Activated naive CD4-positive, alpha-beta T cell treated with Interleukin-2 at 50 U/mL for 16 hours (primary cell): ENCODE measurements around the gene HOXA4.
A peak's percentile ranks its signal among the peaks of the same experiment; 100 is the strongest.

Source experiments
- DNase-seq: peaks from one replicate; pipeline ENCODE4 v3.0.0-alpha.2; 2020

HOXA4 gene

GRCh38 chr7:27157702-27158431, 27.3 kb upstream of the HOXA4 start:
- DNase-seq = peak; percentile 1

DNA sequence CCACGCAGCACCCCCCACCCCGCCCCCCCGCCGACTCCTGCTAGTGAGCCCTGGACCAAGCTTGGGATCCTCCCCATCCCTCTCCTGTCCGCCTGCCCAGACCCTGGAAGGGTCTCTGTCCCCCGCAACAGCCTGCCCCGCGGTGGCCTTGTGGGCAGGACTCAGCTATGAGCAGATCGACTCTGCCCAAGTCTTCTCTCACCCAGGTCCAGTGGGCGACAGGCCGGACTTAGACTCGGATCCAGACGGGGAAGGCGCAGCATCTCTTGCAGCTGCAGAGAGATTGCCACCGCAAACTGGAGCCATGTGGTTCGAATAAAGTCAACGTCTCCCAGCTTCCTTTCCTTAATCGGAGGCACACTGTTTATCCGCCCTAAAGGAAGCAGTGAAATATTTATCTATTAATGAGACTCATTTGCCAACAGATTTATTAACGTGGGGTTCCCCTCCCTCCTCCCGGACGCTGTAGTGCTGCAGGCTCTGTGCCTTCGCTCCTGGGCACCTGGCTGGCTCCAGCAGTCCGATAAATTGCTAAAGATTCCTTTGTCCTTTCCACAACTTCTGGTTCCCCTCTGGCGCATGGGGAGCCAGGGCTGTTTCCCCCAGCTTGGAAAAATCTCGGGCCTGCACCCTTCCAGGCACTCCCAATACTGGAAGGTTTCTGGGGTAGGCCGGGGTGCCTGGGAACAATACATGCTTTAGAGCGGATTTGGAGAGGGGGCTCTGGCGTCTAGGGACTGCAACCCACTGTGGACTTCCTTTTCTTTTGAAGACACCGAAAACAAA, 26.6 kb upstream of the HOXA4 start:
- peak; percentile 1 for DNase-seq

DNA sequence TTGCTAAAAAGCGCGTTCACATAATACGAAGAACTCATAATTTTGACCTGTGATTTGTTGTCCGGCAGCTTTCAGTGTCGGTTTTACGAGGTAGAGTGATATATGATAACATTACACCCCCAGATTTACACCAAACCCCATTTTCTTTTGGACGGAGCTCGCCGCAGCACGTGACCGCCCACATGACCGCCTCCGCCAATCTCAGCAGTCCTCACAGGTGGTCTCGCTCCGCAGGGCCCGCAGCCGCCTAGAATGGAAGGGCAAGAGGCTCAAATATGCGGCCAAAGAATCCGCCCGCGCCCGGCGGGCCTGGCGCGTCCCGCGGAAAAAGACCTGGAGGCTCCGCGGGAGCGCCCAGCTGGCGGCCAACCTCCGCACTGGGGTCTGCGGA, 25.9 kb upstream of the HOXA4 start, which contains the start of gene HOXA7:
HOXA7 (minus strand) TSS at position 168 of the 391 bp plus-strand sequence; CDS start at position 38, 130 bp downstream.
- DNase-seq = no peak

GRCh38 chr7:27155816-27156507, 25.4 kb upstream of the HOXA4 start:
- peak; percentile 7 for DNase-seq

DNA sequence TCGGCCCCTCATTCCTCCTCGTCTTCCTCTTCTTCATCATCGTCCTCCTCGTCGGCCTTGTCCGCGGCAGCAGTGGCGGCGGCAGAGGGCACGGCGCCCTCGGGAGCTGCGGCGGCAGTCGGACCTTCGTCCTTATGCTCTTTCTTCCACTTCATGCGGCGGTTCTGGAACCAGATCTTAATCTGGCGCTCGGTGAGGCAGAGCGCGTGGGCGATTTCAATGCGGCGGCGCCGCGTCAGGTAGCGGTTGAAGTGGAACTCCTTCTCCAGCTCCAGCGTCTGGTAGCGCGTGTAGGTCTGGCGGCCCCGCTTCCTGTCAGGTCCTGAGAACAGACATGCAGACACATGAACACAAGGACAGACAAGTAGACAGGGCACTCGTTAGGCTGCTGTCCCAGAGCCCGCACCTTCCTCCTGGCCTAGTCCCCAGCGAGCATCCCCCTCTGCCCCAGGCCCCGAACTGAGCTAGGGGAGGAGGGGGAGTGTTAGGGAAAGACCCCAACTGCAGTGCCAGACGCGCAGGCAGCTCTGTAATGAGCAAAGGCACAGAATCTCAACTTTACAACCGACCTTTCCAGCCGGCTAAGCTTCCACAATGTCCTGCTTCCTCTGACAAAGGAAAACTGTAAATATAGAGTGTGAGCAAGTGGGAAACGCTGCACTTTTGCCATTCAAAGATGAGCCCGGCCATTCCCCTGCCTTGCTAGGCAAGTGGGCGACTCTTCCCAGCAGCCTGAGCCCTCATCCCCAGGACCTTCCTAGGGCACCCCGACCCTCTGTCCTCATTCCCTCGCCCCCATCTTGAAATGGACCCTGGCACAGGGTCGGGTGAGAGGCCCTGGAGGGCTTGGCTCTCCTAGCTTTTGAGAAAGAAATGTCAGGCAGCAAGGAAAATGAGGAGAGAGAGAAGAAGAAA, 24.6 kb upstream of the HOXA4 start:
- peak; percentile 45 for DNase-seq

DNA sequence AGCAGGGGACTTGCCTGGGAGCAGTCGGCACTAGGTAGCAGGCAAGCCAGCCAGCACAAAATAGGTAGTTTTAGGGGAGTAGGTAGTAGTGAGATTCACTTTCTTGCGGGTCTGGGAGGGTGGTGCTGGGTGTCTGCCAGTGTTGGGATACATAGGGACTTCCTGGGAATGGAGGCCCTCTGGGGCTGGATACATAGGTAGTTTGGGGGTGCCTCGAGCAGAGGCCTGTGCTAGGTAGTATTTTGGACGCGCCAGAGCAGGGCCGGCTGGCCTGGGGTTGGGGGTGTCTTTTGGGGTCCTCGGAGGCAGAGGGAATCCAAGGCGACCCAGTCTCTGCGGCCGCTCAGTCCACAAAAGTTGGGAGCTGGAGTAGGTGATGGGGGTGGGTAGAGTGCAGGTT, 23.8 kb upstream of the HOXA4 start:
- peak; percentile 1 for DNase-seq

GRCh38 chr7:27153526-27153925, 23.0 kb upstream of the HOXA4 start:
- peak; percentile 1 for DNase-seq

GRCh38 chr7:27152816-27153442, 22.4 kb upstream of the HOXA4 start:
- no peak for DNase-seq

DNA sequence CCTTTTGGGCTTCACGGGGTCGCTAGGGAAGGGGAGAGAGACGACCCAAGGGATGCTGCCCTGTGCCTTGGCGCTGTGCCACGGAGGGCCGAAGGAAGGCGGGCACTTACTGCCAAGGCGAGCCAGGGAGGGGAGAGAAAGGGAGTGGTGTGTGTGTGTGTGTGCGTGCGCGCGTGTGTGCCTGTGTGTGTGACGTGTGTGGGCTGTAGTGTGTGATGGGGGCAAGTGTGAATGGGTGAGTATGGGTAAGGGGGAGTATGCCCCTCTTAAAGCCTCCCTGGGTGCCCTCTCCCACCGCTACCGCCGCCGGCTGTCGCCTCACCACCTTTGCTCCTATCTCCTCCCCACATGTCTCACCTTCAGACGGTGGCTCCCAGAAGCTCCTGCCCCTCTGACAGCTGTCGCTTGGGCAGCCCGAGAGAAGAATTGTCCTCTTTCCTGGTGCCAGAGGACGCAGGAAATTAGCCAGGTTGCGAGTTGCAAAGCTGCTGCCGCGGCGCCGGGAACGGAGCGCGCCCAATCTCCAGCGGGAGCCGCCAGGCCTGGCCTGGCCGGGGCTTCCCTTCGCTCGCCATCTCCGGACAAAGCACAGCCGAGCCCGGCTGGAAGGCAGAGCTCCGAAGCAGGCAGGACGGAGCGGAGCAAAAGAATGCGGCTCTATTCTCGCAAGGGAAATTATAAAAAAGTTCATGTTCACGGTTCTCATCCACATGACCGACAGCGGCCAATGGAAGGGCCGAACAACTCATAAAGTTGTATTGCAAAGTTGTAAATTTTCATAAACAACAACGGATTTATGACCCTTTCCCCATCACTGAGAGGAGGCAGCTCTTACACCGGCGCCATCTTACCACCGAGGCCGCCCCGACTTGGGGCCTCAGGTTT, 21.6 kb upstream of the HOXA4 start, which contains the start of gene HOXA3:
HOXA3 (minus strand) TSS at position 653 of the 885 bp plus-strand sequence. CDS start 41,943 bp downstream, outside the sequence.
- peak; percentile 3 for DNase-seq

- peak; percentile 1 for DNase-seq
Observed at GRCh38 chr7:27151341-27151930, 20.9 kb upstream of the HOXA4 start.

- peak; percentile 72 for DNase-seq
Observed at GRCh38 chr7:27150568-27151340, 20.2 kb upstream of the HOXA4 start.

- peak; percentile 0 for DNase-seq
Observed at GRCh38 chr7:27149842-27150567, 19.4 kb upstream of the HOXA4 start.

DNA sequence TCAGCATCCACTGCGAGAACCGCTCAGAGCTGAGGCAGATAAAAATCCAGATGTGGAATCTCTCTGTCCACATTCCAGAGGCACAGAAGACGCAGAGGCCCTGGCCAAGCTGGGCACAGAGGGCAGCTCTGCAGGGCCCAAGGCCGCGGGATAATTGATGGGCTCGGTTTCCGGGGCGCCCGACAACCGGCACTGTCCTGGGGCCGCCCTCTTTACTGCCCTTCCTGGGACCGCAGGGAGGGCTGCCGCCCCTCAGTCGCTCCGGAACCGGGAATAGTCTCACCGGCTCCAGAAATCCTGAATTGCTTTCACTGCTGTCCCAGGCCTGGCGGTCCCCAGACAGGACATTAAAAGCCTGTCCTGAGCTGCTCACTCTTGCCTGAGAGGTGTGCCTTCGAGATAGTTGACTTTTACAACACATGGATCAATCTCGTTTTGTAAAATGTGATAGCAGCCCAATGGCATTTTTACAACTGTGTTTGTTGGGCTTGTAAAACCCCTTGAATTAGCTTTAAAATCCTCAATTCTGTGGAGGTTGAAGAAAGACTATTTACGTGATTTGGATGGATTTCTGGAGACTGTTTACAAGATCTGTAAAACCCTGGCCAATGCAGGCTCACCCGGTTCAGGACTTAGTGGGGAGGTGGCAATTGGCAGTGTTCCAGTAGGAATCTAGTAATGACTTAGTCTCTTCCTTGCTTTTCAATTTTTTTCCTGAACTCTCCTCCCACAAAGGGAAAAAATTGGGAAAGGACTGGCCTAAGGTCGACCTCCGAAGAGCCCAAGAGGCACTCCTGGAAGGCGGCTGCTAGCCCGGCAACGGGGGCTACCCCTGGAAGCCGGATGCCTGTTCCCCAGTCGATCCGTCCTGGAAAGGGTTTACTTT, 18.4 kb upstream of the HOXA4 start:
- DNase-seq = no peak

DNA sequence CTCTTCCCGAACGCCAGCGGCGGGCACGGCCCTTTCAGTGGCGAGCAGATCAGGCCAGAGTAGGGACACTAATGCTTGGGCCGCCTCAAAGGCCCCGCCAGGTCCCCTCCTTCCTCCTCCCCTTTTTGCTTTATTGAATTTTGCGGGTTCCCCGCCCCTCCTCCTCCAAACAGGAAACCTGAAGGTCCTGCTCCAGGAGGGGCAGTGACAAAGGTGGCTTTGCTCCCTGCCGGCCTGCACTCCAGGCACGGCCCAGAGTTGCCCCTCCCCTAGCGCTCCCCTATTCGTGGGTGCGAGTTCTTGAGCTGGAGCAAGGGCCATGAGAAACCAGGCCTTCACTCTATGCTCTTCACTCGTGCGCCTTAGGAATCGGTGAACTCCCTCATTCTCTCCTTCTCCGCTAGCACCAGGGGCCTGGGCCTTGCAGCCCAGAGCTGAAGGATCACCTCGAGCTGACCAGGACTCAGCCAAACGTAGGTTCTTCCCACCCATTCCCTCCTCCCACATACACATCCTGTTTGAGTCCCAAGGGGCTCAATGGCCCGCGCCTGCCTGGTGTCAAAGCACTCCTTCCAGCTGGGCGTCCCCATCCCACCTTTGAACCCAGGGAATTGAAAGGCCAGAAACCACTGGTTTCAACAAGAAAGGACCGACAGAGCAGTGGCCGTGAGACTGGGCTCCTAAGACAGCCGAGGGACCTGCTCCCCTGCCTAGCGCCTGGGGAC, 17.6 kb upstream of the HOXA4 start:
- DNase-seq = no peak

- no peak for DNase-seq
Observed at GRCh38 chr7:27147199-27148030, 16.9 kb upstream of the HOXA4 start, which contains the start of gene HOXA6. Gene HOXA6, minus strand, starts transcription at chr7:27147774. Its CDS starts 25 bp downstream, at chr7:27147749.
